NCI-H187 (cell line): ENCODE data around the gene EXOSC2.

Experiments
- DNase-seq, 2 experiments: peaks; one replicate each; lab custom pipeline; 2025; lab: John Stamatoyannopoulos, UW

EXOSC2 gene

GRCh38 chr9:130696996-130697395 is 3.4 kb downstream of the EXOSC2 start:
- DNase-seq = no peak

DNA sequence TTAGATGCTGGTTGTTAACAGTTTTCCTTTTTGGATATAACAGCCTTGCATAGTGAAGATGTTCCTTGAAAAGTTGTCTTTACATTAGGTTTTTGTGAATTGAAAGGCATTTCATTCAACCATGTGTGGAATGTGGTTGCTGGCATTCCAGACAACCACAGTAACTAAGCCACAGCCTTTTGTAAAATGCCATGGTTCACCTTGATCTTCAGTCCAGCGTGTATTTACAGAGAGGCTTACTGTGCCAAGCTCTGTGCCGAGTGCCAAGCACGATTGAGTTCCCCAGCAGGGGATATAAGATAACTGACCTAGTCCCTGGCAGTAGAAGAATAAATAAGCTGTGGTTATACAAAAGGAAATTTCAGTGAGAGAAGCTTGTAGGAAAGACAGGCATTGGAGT is 4.9 kb downstream of the EXOSC2 start:
- no peak for DNase-seq

DNA sequence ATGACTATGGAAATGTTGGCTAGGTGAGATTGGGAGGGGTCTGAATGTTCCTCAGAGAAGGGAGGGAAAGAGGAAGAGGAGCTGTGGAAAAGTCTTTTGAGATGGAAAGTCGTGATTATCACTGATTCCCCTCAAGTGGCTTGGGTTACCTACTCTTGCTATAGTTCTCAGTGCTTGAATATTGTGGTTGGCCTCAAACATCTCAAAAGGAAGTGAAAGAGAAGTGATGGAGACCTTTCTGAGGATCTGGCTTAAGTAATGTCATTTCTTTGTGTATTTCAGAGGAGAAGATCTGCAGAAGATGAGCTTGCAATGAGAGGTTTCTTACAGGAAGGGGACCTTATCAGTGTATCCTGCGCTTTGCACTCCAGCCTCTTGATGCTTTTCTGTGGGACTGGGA is 5.5 kb downstream of the EXOSC2 start:
- no peak for DNase-seq

DNA sequence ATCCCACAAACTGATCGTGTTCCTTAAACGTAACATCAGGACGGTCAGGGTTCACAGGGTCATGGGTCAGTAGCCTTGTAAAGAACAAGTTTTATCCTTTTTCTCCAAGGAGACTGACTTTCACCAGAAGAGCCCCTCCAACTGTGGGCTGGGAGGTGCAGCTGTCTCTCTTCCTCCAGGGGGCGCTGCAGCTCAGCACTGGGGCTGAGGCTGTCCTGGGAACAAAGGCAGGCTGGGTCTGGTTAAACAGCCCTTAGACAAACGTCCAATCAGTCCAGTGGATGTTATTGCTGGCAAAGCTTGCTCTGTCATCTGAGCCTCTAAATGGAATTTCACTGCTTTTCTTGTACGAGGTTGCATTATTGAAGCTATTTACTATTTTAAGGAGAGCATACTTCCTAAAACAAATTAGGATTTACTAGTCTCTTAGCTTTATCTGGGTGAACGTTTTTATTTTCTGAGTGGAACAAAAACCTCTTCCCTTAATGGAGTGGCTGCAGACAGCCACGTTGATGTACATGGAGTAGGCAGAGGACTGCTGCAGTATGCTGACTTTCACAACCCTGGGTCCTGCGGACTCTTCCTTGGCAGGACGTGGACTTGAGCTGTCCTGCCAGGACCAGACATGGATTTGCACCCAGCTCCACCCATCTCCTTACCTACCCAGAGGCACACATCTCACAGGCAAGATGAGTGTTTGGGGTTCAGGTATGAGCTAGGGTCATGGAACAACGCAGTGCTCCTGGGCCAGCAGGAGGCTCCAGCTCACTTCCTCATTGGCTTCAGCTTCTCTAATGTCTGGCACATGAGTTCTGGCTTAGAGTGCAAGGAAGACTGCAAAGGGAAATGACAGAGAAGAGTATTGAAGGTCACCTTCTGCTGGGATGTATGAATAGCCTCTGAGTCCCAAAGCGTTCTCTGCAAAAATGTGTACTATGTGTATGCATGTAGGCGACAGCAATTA is 7.8 kb downstream of the EXOSC2 start:
- DNase-seq = no peak

- no peak for DNase-seq
Measured at GRCh38 chr9:130703501-130703900, 9.9 kb downstream of the EXOSC2 start.

DNA sequence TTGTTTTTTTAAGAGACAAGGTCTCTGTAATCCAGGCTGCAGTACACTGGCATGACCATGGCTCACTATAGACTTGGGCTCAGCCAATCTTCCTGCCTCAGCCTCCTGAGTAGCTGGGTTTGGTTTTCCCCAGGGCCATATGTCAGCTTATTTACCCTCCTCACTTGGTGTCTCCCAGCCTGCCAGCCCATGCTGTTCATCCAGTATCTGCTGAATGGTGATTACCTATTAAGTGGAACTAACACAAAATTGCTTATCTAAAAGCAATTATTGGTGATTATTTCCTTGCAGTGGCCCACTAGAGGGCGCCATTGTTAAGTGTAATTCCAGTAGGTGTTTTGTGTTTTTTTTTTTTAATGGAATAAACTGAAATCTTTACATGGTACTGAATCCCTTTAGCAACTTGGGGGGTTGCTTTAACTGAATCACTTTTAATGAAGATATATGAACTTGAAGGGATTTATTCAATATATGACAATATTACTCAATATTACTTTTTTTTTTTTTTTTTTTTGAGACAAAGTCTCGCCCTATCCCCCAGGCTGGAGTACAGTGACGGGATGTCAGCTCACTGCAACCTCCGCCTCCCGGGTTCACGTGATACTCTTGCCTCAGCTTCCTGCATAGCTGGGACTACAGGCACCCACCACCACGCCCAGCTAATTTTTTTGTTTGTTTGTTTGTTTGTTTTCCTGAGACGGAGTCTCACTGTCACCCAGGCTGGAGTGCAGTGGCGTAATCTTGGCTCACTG is 13.8 kb downstream of the EXOSC2 start:
- no peak for DNase-seq

DNA sequence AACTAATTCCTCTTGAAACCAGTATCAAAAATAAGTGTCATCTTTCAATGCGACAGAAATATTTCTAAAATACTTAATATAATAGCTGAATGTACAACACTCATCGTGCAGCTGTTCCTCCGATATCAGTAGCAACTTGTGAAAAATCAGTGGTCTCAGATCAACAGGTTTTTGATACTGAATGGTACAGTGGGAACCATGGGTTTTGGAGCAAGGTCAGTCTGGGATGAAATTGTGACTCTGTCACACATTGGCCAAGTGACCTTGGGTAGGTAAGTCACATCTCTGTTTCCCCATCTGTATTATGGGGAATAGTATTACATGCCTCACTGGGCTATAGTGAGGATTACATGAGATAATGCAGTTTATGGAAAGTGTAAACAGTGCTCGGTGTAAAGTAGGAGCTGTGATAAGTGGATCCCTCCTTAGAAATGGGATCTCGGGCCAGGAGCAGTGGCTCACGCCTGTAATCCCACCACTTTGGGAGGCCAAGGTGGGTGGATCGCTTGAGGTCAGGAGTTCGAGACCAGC is 17.3 kb downstream of the EXOSC2 start:
- no peak for DNase-seq

DNA sequence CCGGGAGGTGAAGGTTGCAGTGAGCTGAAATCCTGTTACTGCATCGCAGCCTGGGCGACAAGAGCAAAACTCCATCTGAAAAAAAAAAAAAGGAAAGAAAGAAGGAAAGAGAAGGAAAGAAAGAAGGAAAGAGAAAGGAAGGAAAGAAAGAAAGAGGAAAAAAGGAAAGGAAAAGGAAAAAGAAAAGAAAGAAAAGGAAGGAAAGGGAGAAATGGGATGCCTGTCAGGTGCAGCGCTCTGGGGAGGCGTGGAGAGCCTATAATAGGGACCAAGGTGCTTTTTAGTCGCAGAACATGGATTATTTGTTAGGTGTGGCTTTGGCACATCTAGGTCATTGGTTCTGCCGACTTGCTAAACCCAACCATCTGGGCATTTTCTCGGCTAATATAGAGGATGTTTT is 17.9 kb downstream of the EXOSC2 start:
- no peak for DNase-seq

GRCh38 chr9:130712564-130713285 is 19.1 kb downstream of the EXOSC2 start:
- DNase-seq = peak; percentile 80 to 83

DNA sequence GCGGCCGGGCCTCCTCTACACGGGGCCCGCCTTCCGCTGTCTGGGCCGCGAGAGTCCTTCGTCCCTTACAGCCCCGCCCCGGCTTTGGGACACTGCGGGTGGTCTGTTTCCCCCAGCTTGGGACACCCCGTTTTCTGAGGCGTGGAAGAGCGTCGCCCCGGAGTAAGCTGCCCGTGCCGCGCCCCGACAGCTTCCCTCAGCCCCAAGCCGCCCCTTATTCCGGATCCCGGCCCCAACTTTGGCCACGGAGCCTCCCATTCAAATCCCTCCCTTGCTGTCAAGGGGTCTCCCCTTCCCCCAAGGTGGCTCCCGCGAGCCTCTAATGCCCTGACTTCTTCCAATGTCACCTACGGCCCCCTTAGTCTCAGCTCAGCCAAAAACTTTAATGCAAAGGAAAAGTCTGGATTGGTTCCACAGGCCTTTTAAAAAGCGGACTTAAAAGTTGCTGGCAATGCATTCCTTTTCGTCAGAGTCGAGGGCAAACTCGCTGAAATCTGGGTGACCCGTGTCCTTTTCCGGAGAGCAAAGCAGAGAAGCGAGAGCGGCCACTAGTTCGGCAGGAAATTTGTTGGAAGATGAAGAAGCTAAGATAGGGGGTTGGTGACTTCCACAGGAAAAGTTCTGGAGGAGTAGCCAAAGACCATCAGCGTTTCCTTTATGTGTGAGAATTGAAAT is 19.8 kb downstream of the EXOSC2 start:
- DNase-seq = no peak

- no peak for DNase-seq
Measured at GRCh38 chr9:130714586-130715110, 21.1 kb downstream of the EXOSC2 start.

GRCh38 chr9:130715270-130715669 is 21.7 kb downstream of the EXOSC2 start:
- no peak for DNase-seq

- DNase-seq = no peak
Measured at GRCh38 chr9:130718562-130718961, 25.0 kb downstream of the EXOSC2 start.

GRCh38 chr9:130720762-130721161 is 27.2 kb downstream of the EXOSC2 start:
- DNase-seq = no peak

GRCh38 chr9:130728721-130729120 is 35.1 kb downstream of the EXOSC2 start:
- DNase-seq = no peak

- DNase-seq = no peak
Measured at GRCh38 chr9:130729145-130729544, 35.6 kb downstream of the EXOSC2 start.

DNA sequence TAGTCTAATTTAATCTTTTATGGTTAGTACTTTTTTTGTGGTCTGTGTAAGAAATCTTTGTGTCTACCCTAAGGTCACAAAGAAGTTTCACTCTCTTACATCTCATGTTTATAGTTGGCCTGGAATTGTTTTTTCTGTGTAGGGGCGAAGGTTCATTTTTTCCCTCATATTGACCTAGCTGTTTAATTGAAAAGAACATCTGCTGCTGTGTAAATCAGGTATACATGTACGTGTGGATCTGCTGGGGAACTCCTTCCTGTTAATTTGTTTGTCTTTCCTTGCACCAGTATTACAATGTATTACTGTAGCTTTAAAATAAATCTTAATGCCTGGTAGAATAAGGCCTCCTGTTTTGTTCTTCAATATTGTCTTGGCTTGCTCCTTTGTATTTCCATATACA is 37.8 kb downstream of the EXOSC2 start:
- DNase-seq = no peak

- DNase-seq = no peak
Measured at GRCh38 chr9:130732136-130732535, 38.6 kb downstream of the EXOSC2 start.

GRCh38 chr9:130732793-130733221 is 39.2 kb downstream of the EXOSC2 start:
- DNase-seq = no peak

- DNase-seq = no peak
Measured at GRCh38 chr9:130735566-130735965, 42.0 kb downstream of the EXOSC2 start.

DNA sequence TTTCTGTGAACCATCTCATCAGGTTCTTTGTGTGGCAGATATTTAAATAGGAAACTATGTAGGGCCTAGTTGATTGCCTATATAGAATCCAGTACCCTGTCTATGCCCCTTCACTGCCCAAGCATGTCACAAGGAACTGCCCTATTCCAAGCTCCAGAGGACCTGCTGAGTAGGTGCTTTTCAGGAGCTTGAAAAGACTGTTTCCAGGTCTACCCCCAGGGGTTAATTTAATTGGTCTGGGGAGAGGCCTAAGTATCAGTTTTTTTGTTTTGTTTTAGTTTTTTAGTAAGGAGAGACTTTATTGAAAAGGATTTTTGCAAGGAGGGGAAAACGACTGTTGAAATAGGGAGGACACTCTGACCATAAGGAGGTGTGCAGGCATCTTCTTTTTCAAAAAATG is 43.3 kb downstream of the EXOSC2 start:
- DNase-seq = no peak
